Right ventricle myocardium inferior (tissue), 1 donor: ENCODE measurements around the gene HTN3. TPM values are rescaled to one million over a fixed set of nuclear protein-coding genes. Genes with fewer than 3 reads are reported as not detected.

Source experiments
- ATAC-seq: fragments of 200-7000 bp; cut with Tn5 transposase; one replicate; pipeline ENCODE4 v1.9.1; 2020; ENCODE audit warnings: mild to moderate bottlenecking, moderate library complexity
- DNase-seq: peaks from one replicate; pipeline ENCODE4 v3.0.0; 2021; ENCODE audit errors: missing footprints
- intact Hi-C: fragments of 100-400 bp; cut with DNase I; formaldehyde crosslinking; loops from one replicate; pipeline ENCODE4 v1.11.0; 2022
- total RNA-seq: library from RNA; stranded (reverse); fragmentation: NEBNext Ultra II Directional; extraction: Animal tissue kit (Norgen Biotek cat#: 25700); gene quantifications from one replicate; pipeline ENCODE4 v1.2.1, GENCODE V29; 2021
- donor health status: DM: no; HTN: yes; CAD: no; lungs with severe emphysema.

The HTN3 gene
- total RNA-seq, 1 donor from 2014 or later: not detected

- no peak for ATAC-seq
- intact Hi-C loops: no loop called here
- DNase-seq: no peak
These were observed 51.9 kb downstream of the HTN3 start for GRCh38 chr4:70080205-70080604.

Other genes starting within 250 kb of the HTN3 start
- not detected for gene SULT1E1, start 168.3 kb upstream of the HTN3 start, total RNA-seq
- gene CSN1S1, start 97.4 kb upstream of the HTN3 start, total RNA-seq: not detected
- gene CSN2, start 62.7 kb upstream of the HTN3 start, total RNA-seq: not detected
- gene STATH, start 32.5 kb upstream of the HTN3 start, total RNA-seq: not detected
- not detected for gene HTN1, start 22.0 kb downstream of the HTN3 start, total RNA-seq
- gene PRR27, start 125.8 kb downstream of the HTN3 start, total RNA-seq: not detected
- gene ODAM, start 167.3 kb downstream of the HTN3 start, total RNA-seq: not detected
- gene FDCSP, start 197.7 kb downstream of the HTN3 start, total RNA-seq: not detected
- not detected for gene CSN3, start 214.1 kb downstream of the HTN3 start, total RNA-seq